B cell (primary cell): Measurements from ENCODE around the gene RHOBTB1.

Experiments used
- CTCF ChIP-seq: fragments of 200-600 bp; IDR thresholded peaks from one replicate; pipeline ENCODE4 v1.8.0; 2022; ENCODE audit warnings: antibody characterized with exemption, mild to moderate bottlenecking
- EZH2 ChIP-seq: IDR thresholded peaks from 2 replicates; pipeline ENCODE4 v1.6.1; 2012; ENCODE audit warnings: borderline replicate concordance, low read depth, mild to moderate bottlenecking, moderate library complexity, low read length; ENCODE audit not compliant: insufficient read depth, poor library complexity, severe bottlenecking

DNA sequence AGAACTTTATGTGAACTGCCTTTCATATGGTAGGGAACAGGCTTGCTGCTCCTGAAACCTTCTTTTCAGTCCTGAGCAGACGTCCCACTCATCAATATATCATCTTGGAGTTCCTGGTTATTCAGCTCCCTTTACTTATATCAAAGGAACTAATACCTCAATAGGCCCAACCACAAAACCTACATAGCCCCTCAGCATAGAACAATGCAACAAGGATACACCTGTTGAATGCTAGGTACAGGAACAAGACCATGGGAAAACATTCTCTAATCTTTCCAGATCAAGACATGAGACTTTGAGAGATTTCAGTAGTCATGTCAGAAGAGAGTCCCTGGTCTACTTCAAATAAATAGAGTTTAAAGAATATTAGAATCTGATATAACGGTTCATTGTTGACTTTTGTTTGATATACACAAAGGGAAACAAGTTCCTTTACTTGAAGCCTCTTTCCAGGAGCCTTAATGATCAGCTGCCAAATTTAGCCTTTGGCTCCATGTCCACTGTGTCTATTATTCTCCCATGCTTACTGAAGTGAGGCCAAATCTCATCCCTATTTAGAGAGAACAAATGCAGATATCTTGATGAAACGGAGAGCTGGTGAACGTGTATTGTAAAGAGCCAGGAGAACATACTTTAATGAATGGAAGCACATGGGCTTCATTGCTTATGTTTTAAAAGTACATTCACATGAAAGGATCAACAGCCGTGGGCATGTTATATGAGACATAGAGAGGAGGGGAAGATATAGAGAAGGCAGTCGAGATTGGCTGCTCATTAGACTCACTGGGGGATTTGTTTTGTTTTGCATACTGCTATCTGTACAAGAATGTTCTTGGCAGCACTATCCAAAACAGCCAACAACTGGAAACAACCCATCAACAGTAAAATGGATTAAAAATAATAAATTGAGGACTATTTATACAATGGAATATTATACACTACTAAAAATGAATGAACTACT, 9.5 kb downstream of the RHOBTB1 start:
- TF ChIP-seq CTCF, result no peak
- TF ChIP-seq EZH2, result no peak
